Upper lobe of right lung (tissue), 1 donor: Measurements from ENCODE around the gene BORCS8. TPM values are rescaled to one million over a fixed set of nuclear protein-coding genes. Genes with fewer than 3 reads are reported as not detected.
"Not testable (repeated sequence)": the region's sequence is repeated elsewhere in the genome, so short reads cannot be mapped to it uniquely, and the experiment has no call there.

Experiments used
- ATAC-seq: fragments of 200-7000 bp; cut with Tn5 transposase; one replicate; pipeline ENCODE4 v1.9.1; 2020; ENCODE audit warnings: mild to moderate bottlenecking, moderate library complexity
- DNase-seq: peaks from one replicate; pipeline ENCODE4 v3.0.0-alpha.2; 2020
- H3K27ac ChIP-seq: fragments of 200-600 bp; one replicate; pipeline ENCODE4 v1.8.0; 2022
- H3K27me3 ChIP-seq: fragments of 200-600 bp; one replicate; pipeline ENCODE4 v1.8.0; 2022; ENCODE audit warnings: mild to moderate bottlenecking
- H3K36me3 ChIP-seq: fragments of 200-600 bp; one replicate; pipeline ENCODE4 v1.8.0; 2022
- H3K4me1 ChIP-seq: fragments of 200-600 bp; one replicate; pipeline ENCODE4 v1.8.0; 2022
- H3K4me3 ChIP-seq: fragments of 200-600 bp; one replicate; pipeline ENCODE4 v1.8.0; 2022; ENCODE audit warnings: mild to moderate bottlenecking
- H3K9me3 ChIP-seq: fragments of 200-600 bp; one replicate; pipeline ENCODE4 v1.8.0; 2022
- intact Hi-C: fragments of 100-400 bp; cut with DNase I; formaldehyde crosslinking; loops from one replicate; pipeline ENCODE4 v1.11.0; 2022
- total RNA-seq: library from RNA; stranded (reverse); fragmentation: NEBNext Ultra II Directional; extraction: Animal tissue kit (Norgen Biotek cat#: 25700); gene quantifications from one replicate; pipeline ENCODE4 v1.2.1, GENCODE V29; 2021
- TF ChIP-seq, protein P1 (sequence below): fragments of 200-600 bp; IDR thresholded peaks from one replicate; pipeline ENCODE4 v1.8.0; 2022; ENCODE audit warnings: antibody characterized with exemption
- donor health status: DM: no; HTN: yes; CAD: no; lungs with severe emphysema.

Gene BORCS8
- total RNA-seq, 1 donor from 2014 or later, result 24.8 TPM

DNA sequence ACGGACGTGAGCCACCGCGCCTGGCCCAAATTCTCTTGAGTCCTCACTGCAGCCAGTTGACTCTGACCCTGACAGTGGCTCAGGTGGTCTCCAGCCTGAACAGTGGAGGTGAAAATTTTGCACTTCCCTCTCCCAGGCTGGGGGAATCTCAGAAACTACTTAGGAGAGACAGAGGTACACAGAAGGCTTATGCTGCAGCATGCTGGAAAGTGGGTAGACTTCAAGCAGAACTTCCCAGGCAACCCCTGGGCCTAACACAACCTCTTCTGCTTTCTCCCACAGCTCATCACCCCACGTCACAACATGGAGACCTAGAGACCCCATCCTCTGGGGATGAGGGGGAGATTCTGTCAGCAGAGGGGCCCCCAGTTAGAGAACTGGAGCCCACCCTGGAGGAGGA is 34.3 kb upstream of the BORCS8 start:
- TF ChIP-seq, protein P1, sequence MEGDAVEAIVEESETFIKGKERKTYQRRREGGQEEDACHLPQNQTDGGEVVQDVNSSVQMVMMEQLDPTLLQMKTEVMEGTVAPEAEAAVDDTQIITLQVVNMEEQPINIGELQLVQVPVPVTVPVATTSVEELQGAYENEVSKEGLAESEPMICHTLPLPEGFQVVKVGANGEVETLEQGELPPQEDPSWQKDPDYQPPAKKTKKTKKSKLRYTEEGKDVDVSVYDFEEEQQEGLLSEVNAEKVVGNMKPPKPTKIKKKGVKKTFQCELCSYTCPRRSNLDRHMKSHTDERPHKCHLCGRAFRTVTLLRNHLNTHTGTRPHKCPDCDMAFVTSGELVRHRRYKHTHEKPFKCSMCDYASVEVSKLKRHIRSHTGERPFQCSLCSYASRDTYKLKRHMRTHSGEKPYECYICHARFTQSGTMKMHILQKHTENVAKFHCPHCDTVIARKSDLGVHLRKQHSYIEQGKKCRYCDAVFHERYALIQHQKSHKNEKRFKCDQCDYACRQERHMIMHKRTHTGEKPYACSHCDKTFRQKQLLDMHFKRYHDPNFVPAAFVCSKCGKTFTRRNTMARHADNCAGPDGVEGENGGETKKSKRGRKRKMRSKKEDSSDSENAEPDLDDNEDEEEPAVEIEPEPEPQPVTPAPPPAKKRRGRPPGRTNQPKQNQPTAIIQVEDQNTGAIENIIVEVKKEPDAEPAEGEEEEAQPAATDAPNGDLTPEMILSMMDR, result no peak
- H3K27ac ChIP-seq, result no peak overlapping the region
- H3K36me3 ChIP-seq, result no peaks in the 10 kb centered on the region
- DNase-seq, result no peak
- H3K27me3 ChIP-seq, result peaks cover 43% of the 10 kb centered on the region
- H3K4me1 ChIP-seq, result peaks cover 6% of the 10 kb centered on the region
- no peak for ATAC-seq
- H3K9me3 ChIP-seq, result no peaks in the 10 kb centered on the region
- intact Hi-C loops, result no loop called here
- no peak overlapping the region for H3K4me3 ChIP-seq

DNA sequence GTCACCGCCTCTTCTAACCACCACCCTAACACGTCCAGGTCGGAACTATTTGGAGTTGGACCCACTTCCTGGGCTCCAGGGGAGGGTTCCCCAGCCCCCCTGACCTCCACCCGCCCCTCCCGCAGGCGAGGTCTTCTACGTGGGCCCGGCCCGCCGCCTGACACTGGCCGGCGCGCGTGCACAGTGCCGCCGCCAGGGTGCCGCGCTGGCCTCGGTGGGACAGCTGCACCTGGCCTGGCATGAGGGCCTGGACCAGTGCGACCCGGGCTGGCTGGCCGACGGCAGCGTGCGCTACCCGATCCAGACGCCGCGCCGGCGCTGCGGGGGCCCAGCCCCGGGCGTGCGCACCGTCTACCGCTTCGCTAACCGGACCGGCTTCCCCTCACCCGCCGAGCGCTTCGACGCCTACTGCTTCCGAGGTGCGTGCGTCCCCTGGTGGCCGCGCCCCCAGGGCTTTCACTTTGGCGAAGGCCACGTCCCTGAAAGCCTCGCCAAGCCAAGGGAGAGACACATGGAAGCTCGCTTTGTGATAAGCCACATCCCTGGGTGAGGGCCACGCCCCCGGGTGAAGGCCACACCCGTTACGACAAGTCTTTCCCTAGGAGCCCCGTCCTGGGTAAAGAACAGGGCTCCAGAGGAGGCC is 33.0 kb upstream of the BORCS8 start:
- DNase-seq, result peak; percentile 90
- intact Hi-C loops, result no loop called here
- H3K27me3 ChIP-seq, result peaks cover 43% of the 10 kb centered on the region

DNA sequence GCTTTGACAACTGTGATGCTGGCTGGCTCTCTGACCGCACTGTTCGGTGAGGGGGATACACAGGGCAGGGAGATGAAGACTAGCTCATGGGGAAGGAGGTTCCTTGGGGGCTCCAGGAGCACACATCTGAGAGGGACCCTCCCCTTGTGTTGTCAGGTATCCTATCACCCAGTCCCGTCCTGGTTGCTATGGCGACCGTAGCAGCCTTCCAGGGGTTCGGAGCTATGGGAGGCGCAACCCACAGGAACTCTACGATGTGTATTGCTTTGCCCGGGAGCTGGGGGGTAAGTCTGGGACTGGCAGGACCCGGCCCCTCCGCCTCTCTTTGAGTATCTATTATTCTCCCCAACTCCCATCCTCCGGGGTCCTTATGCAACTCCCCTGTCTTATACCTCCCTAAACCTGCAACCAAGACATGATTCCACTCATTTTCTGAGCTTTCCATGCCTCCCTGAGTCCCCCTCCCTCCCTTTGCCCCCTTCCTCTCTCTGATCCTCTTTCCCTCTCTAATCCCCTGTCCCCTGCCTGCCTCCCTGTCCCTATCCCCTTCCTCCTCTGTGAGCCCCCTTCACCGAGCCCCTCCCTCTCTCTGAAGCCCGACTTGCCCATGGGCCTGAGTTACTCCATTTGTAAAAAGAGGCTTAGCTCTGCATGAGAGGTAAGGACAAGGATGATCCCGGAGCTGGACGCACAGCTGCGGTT is 32.3 kb upstream of the BORCS8 start:
- intact Hi-C loops, result no loop called here
- TF ChIP-seq, protein P1, result no peak
- H3K9me3 ChIP-seq, result no peaks in the 10 kb centered on the region
- peaks cover 6% of the 10 kb centered on the region for H3K4me1 ChIP-seq
- DNase-seq (no peak), ATAC-seq (no peak)
- no peaks in the 10 kb centered on the region for H3K36me3 ChIP-seq
- H3K27ac ChIP-seq, result no peak overlapping the region
- H3K27me3 ChIP-seq, result peaks cover 43% of the 10 kb centered on the region
- peak overlapping the region; percentile 36 for H3K4me3 ChIP-seq

More for the DNA sequence above, 33.0 kb upstream of the BORCS8 start:
- H3K36me3 ChIP-seq, result no peaks in the 10 kb centered on the region
- peak; percentile 91 for ATAC-seq
- peak overlapping the region; percentile 36 for H3K4me3 ChIP-seq
- H3K4me1 ChIP-seq, result peaks cover 6% of the 10 kb centered on the region
- no peaks in the 10 kb centered on the region for H3K9me3 ChIP-seq
- TF ChIP-seq, protein P1, result peak; percentile 65
- H3K27ac ChIP-seq, result no peak overlapping the region

DNA sequence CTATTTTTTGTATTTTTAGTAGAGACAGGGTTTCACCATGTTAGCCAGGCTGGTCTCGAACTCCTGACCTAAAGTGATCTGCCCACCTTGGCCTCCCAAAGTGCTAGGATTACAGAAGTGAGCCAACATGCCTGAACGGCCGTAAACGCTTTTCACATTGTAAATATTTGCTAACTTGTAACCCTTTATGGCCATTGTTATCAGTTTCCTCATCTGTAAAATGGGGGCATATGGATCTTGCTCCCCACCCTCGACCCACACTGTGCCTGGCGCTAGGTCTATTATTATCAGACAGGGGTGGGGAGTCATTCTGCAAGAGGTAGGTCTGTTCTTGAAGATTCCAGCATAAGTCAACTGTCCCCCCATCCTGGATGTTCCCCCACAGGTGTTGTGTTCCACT is 31.7 kb upstream of the BORCS8 start:
- H3K36me3 ChIP-seq, result no peaks in the 10 kb centered on the region
- intact Hi-C loops, result no loop called here
- no peak for ATAC-seq
- H3K4me3 ChIP-seq, result no peak overlapping the region
- TF ChIP-seq, protein P1, result no peak
- no peak for DNase-seq
- H3K27ac ChIP-seq, result no peak overlapping the region
- no peaks in the 10 kb centered on the region for H3K9me3 ChIP-seq
- H3K27me3 ChIP-seq, result peaks cover 43% of the 10 kb centered on the region
- H3K4me1 ChIP-seq, result peaks cover 6% of the 10 kb centered on the region

DNA sequence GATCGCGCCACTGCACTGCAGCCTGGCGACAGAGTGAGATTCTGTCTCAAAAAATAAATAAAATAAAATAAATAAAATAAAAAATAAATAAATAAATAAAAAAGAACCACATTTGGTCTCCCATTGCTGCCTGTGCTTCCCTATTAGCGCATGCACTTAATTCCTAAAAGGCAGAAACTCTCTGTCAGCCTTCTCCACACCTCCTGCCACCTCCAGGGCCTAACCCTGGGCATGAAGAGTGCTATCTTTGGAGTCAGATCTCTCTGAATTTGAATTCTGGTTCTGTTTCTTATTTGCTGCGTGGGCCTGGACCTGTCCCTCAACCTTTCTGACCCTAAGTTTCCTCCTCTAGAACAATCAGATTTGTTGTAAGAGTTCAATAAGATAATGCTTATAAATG is 31.1 kb upstream of the BORCS8 start:
- DNase-seq (no peak), ATAC-seq (no peak)
- H3K4me3 ChIP-seq, result no peak overlapping the region
- no peak overlapping the region for H3K27ac ChIP-seq
- intact Hi-C loops, result no loop called here
- TF ChIP-seq, protein P1, result no peak
- H3K27me3 ChIP-seq, result peaks cover 40% of the 10 kb centered on the region
- H3K4me1 ChIP-seq, result peaks cover 6% of the 10 kb centered on the region
- H3K9me3 ChIP-seq, result no peaks in the 10 kb centered on the region
- H3K36me3 ChIP-seq, result no peaks in the 10 kb centered on the region

DNA sequence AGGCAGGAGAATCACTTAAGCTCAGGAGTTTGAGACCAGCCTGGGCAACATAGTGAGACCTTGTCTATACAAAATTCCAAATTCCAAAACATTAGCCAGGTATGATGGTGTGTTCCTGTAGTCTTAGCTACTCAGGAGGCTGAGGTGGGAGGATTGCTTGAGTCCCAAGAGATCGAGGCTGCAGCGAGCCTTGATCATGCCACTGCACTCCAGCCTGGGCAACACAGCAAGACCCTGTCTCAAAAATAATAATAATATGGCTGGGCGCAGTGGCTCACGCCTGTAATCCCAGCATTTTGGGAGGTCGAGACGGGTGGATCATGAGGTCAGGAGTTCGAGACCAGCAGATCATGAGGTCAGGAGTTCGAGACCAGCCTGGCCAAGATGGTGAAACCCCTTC is 29.0 kb upstream of the BORCS8 start:
- peaks cover 27% of the 10 kb centered on the region for H3K27me3 ChIP-seq
- DNase-seq, intact Hi-C loops, H3K4me3 ChIP-seq, H3K4me1 ChIP-seq, H3K27ac ChIP-seq, H3K36me3 ChIP-seq, H3K9me3 ChIP-seq, ATAC-seq: not testable (repeated sequence)
